Measurements from ENCODE around the gene MLANA. TPM values are rescaled to one million over a fixed set of nuclear protein-coding genes. Genes with fewer than 3 reads are reported as not detected.

MLANA gene
- total RNA-seq, 4 donors from 2014 or later, result not detected

DNA sequence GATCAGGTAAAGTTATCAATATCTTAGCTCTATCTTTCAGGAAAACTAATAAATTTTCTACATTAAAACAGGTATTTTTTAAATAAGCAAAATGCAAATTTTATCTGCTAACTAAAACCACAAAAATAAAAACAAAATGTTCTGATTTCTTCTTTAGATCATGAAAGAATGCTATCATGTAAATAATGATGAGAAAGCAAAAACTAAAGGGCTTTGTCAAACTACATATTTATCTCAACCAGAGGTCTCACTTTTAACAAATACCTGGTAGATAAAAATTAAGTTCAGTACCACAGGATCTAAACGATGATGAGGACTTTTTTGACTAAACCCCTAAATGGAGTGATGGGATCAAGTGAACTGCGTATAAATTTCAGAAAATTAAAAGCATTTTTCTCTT lies 50.5 kb downstream of the MLANA start:
- intact Hi-C loops (cut with DNase I; ENCODE audit: low total_unique reads), result no loop called here
- TF ChIP-seq, protein P1, sequence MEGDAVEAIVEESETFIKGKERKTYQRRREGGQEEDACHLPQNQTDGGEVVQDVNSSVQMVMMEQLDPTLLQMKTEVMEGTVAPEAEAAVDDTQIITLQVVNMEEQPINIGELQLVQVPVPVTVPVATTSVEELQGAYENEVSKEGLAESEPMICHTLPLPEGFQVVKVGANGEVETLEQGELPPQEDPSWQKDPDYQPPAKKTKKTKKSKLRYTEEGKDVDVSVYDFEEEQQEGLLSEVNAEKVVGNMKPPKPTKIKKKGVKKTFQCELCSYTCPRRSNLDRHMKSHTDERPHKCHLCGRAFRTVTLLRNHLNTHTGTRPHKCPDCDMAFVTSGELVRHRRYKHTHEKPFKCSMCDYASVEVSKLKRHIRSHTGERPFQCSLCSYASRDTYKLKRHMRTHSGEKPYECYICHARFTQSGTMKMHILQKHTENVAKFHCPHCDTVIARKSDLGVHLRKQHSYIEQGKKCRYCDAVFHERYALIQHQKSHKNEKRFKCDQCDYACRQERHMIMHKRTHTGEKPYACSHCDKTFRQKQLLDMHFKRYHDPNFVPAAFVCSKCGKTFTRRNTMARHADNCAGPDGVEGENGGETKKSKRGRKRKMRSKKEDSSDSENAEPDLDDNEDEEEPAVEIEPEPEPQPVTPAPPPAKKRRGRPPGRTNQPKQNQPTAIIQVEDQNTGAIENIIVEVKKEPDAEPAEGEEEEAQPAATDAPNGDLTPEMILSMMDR (IDR thresholded peaks at IDR 0.05), result no peak
- TF ChIP-seq POLR2A (IDR thresholded peaks at IDR 0.05), result no peak
- no peak overlapping the region for H3K4me3 ChIP-seq
- H3K36me3 ChIP-seq, result no peaks in the 10 kb centered on the region
- no peaks in the 10 kb centered on the region for H3K27me3 ChIP-seq
- H3K4me1 ChIP-seq, result no peaks in the 10 kb centered on the region
- DNase-seq, result no peak
- no peak overlapping the region for H3K27ac ChIP-seq
- H3K9me3 ChIP-seq, result no peaks in the 10 kb centered on the region

DNA sequence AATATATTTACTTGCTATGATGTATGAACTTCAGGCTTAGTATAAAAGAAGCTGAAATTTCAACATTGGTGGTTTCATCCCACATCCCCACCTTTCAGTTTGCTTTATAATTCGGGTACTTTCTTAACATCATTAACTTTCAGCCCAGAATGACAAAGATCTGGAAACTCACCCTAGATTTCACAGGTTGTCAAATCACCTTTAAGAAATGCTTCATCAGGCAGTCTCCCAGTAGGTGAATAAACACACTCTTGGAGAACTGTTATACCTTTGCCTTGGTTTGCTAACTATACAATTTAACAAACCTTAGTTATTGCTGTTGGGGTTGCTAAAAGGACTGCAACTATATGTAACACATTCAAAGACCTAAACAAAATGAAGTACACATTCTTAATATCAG lies 54.4 kb downstream of the MLANA start:
- no peak for DNase-seq
- H3K4me3 ChIP-seq, result no peak overlapping the region
- H3K9me3 ChIP-seq, result no peaks in the 10 kb centered on the region
- no peaks in the 10 kb centered on the region for H3K27me3 ChIP-seq
- no peaks in the 10 kb centered on the region for H3K36me3 ChIP-seq
- TF ChIP-seq, protein P1 (IDR thresholded peaks at IDR 0.05), result no peak
- TF ChIP-seq POLR2A (IDR thresholded peaks at IDR 0.05), result no peak
- no peak overlapping the region for H3K27ac ChIP-seq
- H3K4me1 ChIP-seq, result no peaks in the 10 kb centered on the region
- intact Hi-C loops (cut with DNase I; ENCODE audit: low total_unique reads), result no loop called here

DNA sequence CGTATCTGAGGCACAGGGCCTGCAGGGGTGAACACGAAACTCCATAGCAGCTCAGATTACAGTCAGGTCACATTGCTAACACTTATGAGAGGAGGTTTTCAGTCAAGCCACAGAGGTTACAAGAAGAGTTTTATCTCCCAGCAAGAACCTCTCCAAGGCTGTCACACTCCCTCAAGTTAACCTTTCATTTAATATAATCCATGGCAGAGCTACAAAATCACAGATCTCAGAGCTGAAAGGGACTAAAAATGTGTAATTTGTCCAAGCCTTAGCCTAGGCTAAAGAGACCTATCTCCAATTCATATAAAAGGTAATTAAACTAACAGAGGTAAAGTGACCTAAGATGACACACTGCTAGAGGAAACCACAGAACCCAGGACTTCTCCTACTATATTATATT lies 57.2 kb downstream of the MLANA start:
- intact Hi-C loops (cut with DNase I; ENCODE audit: low total_unique reads), result no loop called here
- no peak for DNase-seq
- Histone ChIP-seq H3K9me3 (no peaks in the 10 kb centered on the region), H3K36me3 (no peaks in the 10 kb centered on the region), H3K4me1 (no peaks in the 10 kb centered on the region), H3K4me3 (no peak overlapping the region), H3K27me3 (no peaks in the 10 kb centered on the region), H3K27ac (no peak overlapping the region)
- TF ChIP-seq, protein P1 (IDR thresholded peaks at IDR 0.05), result no peak
- no peak for TF ChIP-seq POLR2A (IDR thresholded peaks at IDR 0.05)

DNA sequence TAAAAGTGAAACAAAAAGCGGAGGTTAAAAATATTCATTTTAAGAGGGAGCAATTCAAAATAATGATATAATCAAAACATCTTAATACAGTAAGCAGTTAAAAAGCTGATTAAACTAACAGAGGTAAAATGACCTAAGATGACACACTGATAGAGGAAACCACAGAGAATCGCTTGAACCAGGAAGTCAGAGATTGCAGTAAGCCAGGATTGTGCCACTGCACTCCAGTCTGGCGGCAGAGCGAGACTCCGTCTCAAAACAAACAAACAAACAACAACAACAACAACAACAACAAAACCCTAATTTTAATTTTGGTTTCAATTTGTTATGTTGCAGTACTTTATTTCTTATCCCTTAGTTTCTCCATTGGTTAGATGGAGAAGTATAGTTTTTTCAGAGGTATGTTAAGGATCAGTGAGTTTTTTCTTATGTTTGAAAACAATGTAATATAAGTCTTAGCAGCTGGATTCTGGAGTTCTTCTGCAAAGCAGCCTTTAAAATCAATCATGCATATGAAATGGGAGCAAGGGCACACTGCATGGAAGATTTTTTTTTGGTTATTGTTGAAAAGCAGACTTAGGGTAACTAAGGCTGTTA lies 58.5 kb downstream of the MLANA start:
- no peak for DNase-seq
- no peak overlapping the region for H3K27ac ChIP-seq
- H3K4me1 ChIP-seq, result no peaks in the 10 kb centered on the region
- no peaks in the 10 kb centered on the region for H3K9me3 ChIP-seq
- no peaks in the 10 kb centered on the region for H3K27me3 ChIP-seq
- H3K4me3 ChIP-seq, result no peak overlapping the region
- no peak for TF ChIP-seq POLR2A (IDR thresholded peaks at IDR 0.05)
- TF ChIP-seq, protein P1 (IDR thresholded peaks at IDR 0.05), result no peak
- intact Hi-C loops (cut with DNase I; ENCODE audit: low total_unique reads), result no loop called here
- no peaks in the 10 kb centered on the region for H3K36me3 ChIP-seq

DNA sequence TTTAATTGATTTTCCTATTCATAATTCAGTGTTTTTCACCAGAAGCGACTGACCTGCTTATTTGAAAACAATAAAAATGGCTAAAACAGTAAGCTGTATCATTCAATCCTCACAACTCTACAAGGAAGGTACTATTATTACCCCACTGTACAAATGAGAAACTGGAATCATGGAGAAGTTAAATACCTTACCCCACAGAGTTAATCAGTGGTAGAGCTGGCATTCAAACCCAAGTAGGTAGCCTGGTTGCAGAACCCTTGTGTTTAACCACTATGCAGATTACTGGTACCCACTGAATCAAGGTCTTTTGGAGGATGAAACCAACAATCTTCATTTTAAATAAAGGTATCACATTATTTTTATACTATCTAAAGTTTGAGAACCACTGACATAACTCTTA lies 59.6 kb downstream of the MLANA start:
- intact Hi-C loops (cut with DNase I; ENCODE audit: low total_unique reads), result no loop called here
- no peak for DNase-seq
- Histone ChIP-seq H3K9me3 (no peaks in the 10 kb centered on the region), H3K27ac (no peak overlapping the region), H3K4me3 (no peak overlapping the region), H3K36me3 (no peaks in the 10 kb centered on the region), H3K27me3 (no peaks in the 10 kb centered on the region), H3K4me1 (no peaks in the 10 kb centered on the region)
- no peak for TF ChIP-seq POLR2A (IDR thresholded peaks at IDR 0.05)
- TF ChIP-seq, protein P1 (IDR thresholded peaks at IDR 0.05), result no peak
